GM19372 (cell line): ENCODE data around the gene HSPB7.
"Not testable (repeated sequence)": the region's sequence is repeated elsewhere in the genome, so short reads cannot be mapped to it uniquely, and the experiment has no call there.

Source experiments
- ATAC-seq: cut with Tn5 transposase; IDR thresholded peaks from one replicate; pipeline ENCODE4 v1.9.1; 2021; ENCODE audit warnings: mild to moderate bottlenecking, low read depth, moderate library complexity; ENCODE audit not compliant: unreplicated experiment

Gene HSPB7

GRCh38 chr1:16017461-16018303 lies at the start of gene HSPB7:
Gene HSPB7, minus strand, starts transcription at chr1:16018043. Its CDS starts 80 bp downstream, at chr1:16017963.
- ATAC-seq, result no peak

- no peak for ATAC-seq
Measured at GRCh38 chr1:16067127-16067768, 49.4 kb upstream of the HSPB7 start.

- ATAC-seq, result no peak
Measured at GRCh38 chr1:16066245-16066644, 48.4 kb upstream of the HSPB7 start.

GRCh38 chr1:16065269-16065576 lies 47.4 kb upstream of the HSPB7 start:
- no peak for ATAC-seq

GRCh38 chr1:16064536-16065268 lies 46.9 kb upstream of the HSPB7 start:
- no peak for ATAC-seq

GRCh38 chr1:16063921-16064320 lies 46.1 kb upstream of the HSPB7 start:
- ATAC-seq, result no peak

GRCh38 chr1:16063226-16063829 lies 45.5 kb upstream of the HSPB7 start:
- no peak for ATAC-seq

GRCh38 chr1:16062687-16063075 lies 44.8 kb upstream of the HSPB7 start:
- ATAC-seq, result not testable (repeated sequence)

- ATAC-seq, result not testable (repeated sequence)
Measured at GRCh38 chr1:16061989-16062686, 44.3 kb upstream of the HSPB7 start.

GRCh38 chr1:16061266-16061665 lies 43.4 kb upstream of the HSPB7 start:
- no peak for ATAC-seq

- not testable (repeated sequence) for ATAC-seq
Measured at GRCh38 chr1:16058394-16059120, 40.7 kb upstream of the HSPB7 start.

- not testable (repeated sequence) for ATAC-seq
Measured at GRCh38 chr1:16057314-16057915, 39.6 kb upstream of the HSPB7 start.

GRCh38 chr1:16056521-16056912 lies 38.7 kb upstream of the HSPB7 start:
- not testable (repeated sequence) for ATAC-seq

- ATAC-seq, result no peak
Measured at GRCh38 chr1:16055613-16056520, 38.0 kb upstream of the HSPB7 start.

- ATAC-seq, result no peak
Measured at GRCh38 chr1:16054598-16055540, 37.0 kb upstream of the HSPB7 start.

GRCh38 chr1:16053781-16054502 lies 36.1 kb upstream of the HSPB7 start:
- ATAC-seq, result no peak

GRCh38 chr1:16051949-16052348 lies 34.1 kb upstream of the HSPB7 start:
- ATAC-seq, result not testable (repeated sequence)
